Fibroblast of mammary gland (primary cell): ENCODE data around the gene ITGB1BP2.
"Not testable (repeated sequence)": the region's sequence is repeated elsewhere in the genome, so short reads cannot be mapped to it uniquely, and the experiment has no call there.

Experiments used
- DNase-seq: peaks from one replicate; pipeline ENCODE4 v3.0.0-alpha.2; 2010; ENCODE audit warnings: low read depth
- H3K4me3 ChIP-seq: 2 replicates; pipeline ENCODE4 v1.5.1; 2011; ENCODE audit warnings: low read depth, mild to moderate bottlenecking, low read length, moderate library complexity; ENCODE audit not compliant: control insufficient read depth
- CTCF ChIP-seq: conservative IDR thresholded peaks from 2 replicates; pipeline ENCODE4 v1.5.1; 2011; ENCODE audit warnings: low read depth, low read length, inconsistent platforms; ENCODE audit not compliant: control insufficient read depth, insufficient read depth

Gene ITGB1BP2

GRCh38 chrX:71301195-71301924, at the start of gene ITGB1BP2:
Gene ITGB1BP2, plus strand, starts transcription at chrX:71301750. Its CDS starts 57 bp downstream, at chrX:71301807.
- no peak within 1 kb of the TSS for H3K4me3 ChIP-seq
- no peak for TF ChIP-seq CTCF
- DNase-seq, result peak; percentile 40

- DNase-seq, result no peak
- no peak for TF ChIP-seq CTCF
- no peak overlapping the region for H3K4me3 ChIP-seq
Observed at GRCh38 chrX:71252221-71252620, 49.3 kb upstream of the ITGB1BP2 start.

DNA sequence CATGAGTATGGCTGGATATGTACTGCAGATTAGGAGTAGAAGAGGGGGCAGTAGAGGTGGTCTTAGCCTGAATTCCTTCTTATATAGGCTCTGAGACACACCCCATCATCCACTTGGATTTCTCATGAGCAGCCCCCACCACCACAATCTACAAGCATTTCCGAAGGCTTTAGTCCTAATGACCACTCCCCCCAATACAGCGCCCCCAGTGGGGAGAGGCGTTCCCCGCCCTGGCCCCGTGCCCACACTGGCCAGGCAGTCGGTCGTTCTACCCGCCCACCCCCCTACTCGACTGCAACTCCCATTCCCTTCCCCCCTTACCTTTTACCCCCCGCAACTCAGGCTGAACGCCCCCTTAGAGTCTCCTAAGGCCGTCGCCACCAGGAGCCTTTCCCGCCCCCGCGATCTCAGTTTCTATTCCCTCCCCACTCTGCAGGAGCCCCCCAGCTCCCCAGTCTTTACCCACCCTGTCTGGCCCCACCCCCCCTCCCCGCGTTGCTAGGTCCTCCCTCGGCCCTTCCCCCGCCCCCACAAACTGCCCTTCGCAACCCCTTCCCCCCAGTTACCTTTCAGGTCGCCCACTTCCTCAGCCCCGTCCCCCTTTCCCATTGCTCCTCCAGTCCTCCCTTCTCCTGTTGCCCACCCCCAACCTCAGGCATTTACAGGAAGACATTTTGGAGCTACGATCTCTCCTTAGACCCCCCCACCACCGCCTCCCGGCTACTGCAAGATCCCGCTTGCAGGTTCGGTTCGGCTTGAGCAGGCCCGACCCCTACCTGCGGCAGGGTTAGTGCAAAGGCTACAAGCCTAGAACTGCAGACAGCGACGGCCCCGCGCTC, 48.1 kb upstream of the ITGB1BP2 start:
- DNase-seq, result peak; percentile 24
- peak; percentile 43 for TF ChIP-seq CTCF
- H3K4me3 ChIP-seq, result peak overlapping the region; percentile 75

DNA sequence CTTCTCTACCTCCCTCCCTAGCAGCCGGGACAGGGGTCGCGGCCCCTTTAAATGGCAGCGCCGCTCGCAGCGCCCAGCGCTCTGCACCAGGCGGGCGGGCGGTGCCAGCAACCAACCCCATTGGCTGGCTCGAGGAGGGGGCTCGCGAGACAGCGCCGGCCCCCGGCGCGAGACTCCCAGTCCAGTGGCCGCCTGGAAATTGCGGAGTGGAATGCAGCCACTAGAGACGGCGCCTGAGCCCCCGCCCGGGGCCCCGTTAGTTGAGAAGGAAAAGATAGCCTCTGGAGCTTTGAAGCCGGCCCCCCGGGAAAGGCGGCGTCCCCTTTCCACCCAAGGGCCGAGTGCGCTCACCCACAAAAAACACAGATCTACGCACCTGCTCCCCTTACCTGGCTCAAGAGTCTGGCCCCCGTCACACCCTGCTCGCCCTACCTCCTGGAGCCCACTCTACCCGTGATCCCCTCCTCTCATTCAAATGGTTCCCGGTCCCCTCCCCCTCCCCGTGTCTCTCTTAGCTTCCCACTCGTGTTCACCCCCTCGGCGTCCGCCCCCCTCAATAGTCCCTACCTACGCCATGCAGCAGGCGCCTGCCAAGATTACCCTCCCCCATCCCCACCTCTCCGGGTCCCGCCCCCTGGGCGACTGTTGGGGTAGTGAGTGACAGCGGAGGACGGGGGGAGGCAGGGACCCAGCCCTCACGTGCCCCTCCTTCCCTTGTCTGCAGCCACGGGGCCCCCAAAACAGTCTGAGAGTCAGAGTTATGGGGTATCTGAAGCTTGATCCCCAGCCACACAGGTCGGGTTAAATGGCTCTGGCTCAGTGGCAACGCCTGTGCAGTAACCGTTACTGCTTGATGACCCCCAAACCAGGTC, 47.2 kb upstream of the ITGB1BP2 start, which contains the start of gene ZMYM3:
Gene ZMYM3 (minus strand): TSS at position 49 of the 872 bp plus-strand sequence. CDS start 885 bp downstream, outside the sequence.
- DNase-seq, result peak; percentile 71
- H3K4me3 ChIP-seq, result peak within 1 kb of the TSS; percentile 75
- TF ChIP-seq CTCF, result no peak

DNA sequence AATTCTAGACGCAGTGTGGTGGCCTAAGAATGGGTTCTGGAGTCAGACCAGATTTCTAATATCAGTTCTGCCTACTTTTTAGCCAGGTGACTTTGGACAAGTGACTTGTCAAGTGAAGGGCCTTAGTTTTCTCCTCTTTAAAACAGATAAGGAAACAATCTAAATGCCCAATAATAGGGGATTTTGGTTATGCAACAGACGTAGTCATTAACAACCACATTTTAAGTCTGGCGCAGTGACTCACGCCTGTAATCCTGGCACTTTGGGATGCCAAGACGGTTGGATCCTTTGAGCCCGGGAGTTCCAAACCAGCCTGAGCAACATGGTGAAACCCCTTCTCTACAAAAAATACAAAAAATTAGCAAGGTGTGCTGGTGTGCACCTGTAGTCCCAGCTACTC, 45.5 kb upstream of the ITGB1BP2 start:
- DNase-seq, result peak; percentile 20
- TF ChIP-seq CTCF, result no peak

GRCh38 chrX:71256856-71257255, 44.7 kb upstream of the ITGB1BP2 start:
- H3K4me3 ChIP-seq, result no peak overlapping the region
- no peak for DNase-seq
- no peak for TF ChIP-seq CTCF

More for the DNA sequence above, 45.5 kb upstream of the ITGB1BP2 start:
- H3K4me3 ChIP-seq, result no peak overlapping the region

- not testable (repeated sequence) for H3K4me3 ChIP-seq
Observed at GRCh38 chrX:71268624-71269023, 32.9 kb upstream of the ITGB1BP2 start.

More at GRCh38 chrX:71268624-71269023, 32.9 kb upstream of the ITGB1BP2 start:
- not testable (repeated sequence) for DNase-seq
